ENCODE measurements around the gene GADD45GIP1.

GRCh38 chr19:12969292-12969988, 12.4 kb upstream of the GADD45GIP1 start, which contains the start of gene DAND5:
- TF ChIP-seq EZH2phosphoT487 (IDR thresholded peaks at IDR 0.05; ENCODE audit: borderline replicate concordance, low read length) (no peak), CTCF (IDR thresholded peaks at IDR 0.05; ENCODE audit: low read depth, low read length, poor library complexity, severe bottlenecking) (no peak)
